Upper lobe of right lung (tissue), 1 donor: ENCODE results near the gene NCK2. TPM values are rescaled to one million over a fixed set of nuclear protein-coding genes. Genes with fewer than 3 reads are reported as not detected.

ENCODE experiments used
- ATAC-seq: fragments of 200-7000 bp; cut with Tn5 transposase; one replicate; pipeline ENCODE4 v1.9.1; 2020; ENCODE audit warnings: mild to moderate bottlenecking, moderate library complexity
- DNase-seq: peaks from one replicate; pipeline ENCODE4 v3.0.0-alpha.2; 2020
- H3K27ac ChIP-seq: fragments of 200-600 bp; one replicate; pipeline ENCODE4 v1.8.0; 2022
- H3K27me3 ChIP-seq: fragments of 200-600 bp; one replicate; pipeline ENCODE4 v1.8.0; 2022; ENCODE audit warnings: mild to moderate bottlenecking
- H3K36me3 ChIP-seq: fragments of 200-600 bp; one replicate; pipeline ENCODE4 v1.8.0; 2022
- H3K4me1 ChIP-seq: fragments of 200-600 bp; one replicate; pipeline ENCODE4 v1.8.0; 2022
- H3K4me3 ChIP-seq: fragments of 200-600 bp; one replicate; pipeline ENCODE4 v1.8.0; 2022; ENCODE audit warnings: mild to moderate bottlenecking
- H3K9me3 ChIP-seq: fragments of 200-600 bp; one replicate; pipeline ENCODE4 v1.8.0; 2022
- CTCF ChIP-seq: fragments of 200-600 bp; IDR thresholded peaks from one replicate; pipeline ENCODE4 v1.8.0; 2022; ENCODE audit warnings: antibody characterized with exemption
- intact Hi-C: fragments of 100-400 bp; cut with DNase I; formaldehyde crosslinking; loops from one replicate; pipeline ENCODE4 v1.11.0; 2022
- total RNA-seq: library from RNA; stranded (reverse); fragmentation: NEBNext Ultra II Directional; extraction: Animal tissue kit (Norgen Biotek cat#: 25700); gene quantifications from one replicate; pipeline ENCODE4 v1.2.1, GENCODE V29; 2021
- donor health status: DM: no; HTN: yes; CAD: no; lungs with severe emphysema.

NCK2 gene
- total RNA-seq, 1 donor from 2014 or later: 49.7 TPM

- intact Hi-C loops: no loop called here
- Histone ChIP-seq H3K4me3 (no peak overlapping the region), H3K27ac (no peak overlapping the region), H3K9me3 (no peaks in the 10 kb centered on the region), H3K4me1 (peaks cover 35% of the 10 kb centered on the region), H3K36me3 (no peaks in the 10 kb centered on the region), H3K27me3 (no peaks in the 10 kb centered on the region)
- TF ChIP-seq CTCF: no peak
- ATAC-seq: no peak
- no peak for DNase-seq
Observed at GRCh38 chr2:105803773-105804172, 59.1 kb downstream of the NCK2 start.

- no peak for ATAC-seq
- intact Hi-C loops: no loop called here
Observed at GRCh38 chr2:105804266-105804665, 59.6 kb downstream of the NCK2 start.

GRCh38 chr2:105806996-105807395, 62.3 kb downstream of the NCK2 start:
- Histone ChIP-seq H3K36me3 (no peaks in the 10 kb centered on the region), H3K4me1 (peaks cover 22% of the 10 kb centered on the region), H3K4me3 (no peak overlapping the region), H3K27me3 (no peaks in the 10 kb centered on the region), H3K27ac (no peak overlapping the region), H3K9me3 (no peaks in the 10 kb centered on the region)
- ATAC-seq: no peak
- intact Hi-C loops: no loop called here
- no peak for DNase-seq
- TF ChIP-seq CTCF: no peak

More at GRCh38 chr2:105804266-105804665, 59.6 kb downstream of the NCK2 start:
- Histone ChIP-seq H3K36me3 (no peaks in the 10 kb centered on the region), H3K27ac (no peak overlapping the region), H3K27me3 (no peaks in the 10 kb centered on the region), H3K4me3 (no peak overlapping the region), H3K9me3 (no peaks in the 10 kb centered on the region), H3K4me1 (peaks cover 30% of the 10 kb centered on the region)
- DNase-seq: no peak
- TF ChIP-seq CTCF: no peak

DNA sequence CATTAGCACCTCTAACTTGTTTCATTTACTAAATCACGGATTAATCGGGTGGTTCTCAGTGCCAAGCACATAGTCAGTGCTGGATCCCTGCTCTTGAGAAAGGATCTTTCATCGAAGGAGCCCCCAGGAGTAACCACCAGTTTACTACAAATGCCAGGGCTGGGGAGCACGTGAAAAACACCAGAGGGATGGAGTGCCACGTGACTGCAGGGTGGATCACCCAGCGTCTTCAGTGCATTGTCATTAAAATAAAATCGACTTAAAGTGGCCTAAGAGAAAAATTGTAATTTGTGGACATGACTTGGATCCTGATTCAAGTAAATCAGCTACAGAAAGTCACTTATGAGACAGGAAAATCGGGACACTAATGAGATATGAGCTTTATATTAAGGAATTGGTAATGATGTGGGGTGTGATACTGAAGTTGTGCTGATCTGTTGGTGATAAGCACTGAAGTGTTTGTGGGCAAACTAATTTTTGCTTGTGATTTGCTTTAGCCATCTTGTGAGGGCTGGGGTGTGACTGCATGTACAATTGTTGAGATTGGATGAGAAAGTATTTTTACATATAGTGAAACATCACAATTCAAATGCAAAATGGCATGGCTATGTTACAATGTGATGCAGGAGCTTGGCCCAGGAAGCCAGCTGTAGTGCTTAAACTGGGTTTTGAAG, 63.8 kb downstream of the NCK2 start:
- ATAC-seq (no peak), DNase-seq (no peak)
- no peak for TF ChIP-seq CTCF
- Histone ChIP-seq H3K27me3 (no peaks in the 10 kb centered on the region), H3K4me3 (no peak overlapping the region), H3K9me3 (no peaks in the 10 kb centered on the region), H3K36me3 (no peaks in the 10 kb centered on the region), H3K27ac (no peak overlapping the region), H3K4me1 (peaks cover 27% of the 10 kb centered on the region)
- intact Hi-C loops: no loop called here

GRCh38 chr2:105809097-105809473, 64.4 kb downstream of the NCK2 start:
- Histone ChIP-seq H3K27me3 (no peaks in the 10 kb centered on the region), H3K9me3 (no peaks in the 10 kb centered on the region), H3K4me3 (no peak overlapping the region), H3K4me1 (peaks cover 24% of the 10 kb centered on the region), H3K27ac (no peak overlapping the region), H3K36me3 (no peaks in the 10 kb centered on the region)
- ATAC-seq: no peak
- intact Hi-C loops: no loop called here
- no peak for DNase-seq
- no peak for TF ChIP-seq CTCF

DNA sequence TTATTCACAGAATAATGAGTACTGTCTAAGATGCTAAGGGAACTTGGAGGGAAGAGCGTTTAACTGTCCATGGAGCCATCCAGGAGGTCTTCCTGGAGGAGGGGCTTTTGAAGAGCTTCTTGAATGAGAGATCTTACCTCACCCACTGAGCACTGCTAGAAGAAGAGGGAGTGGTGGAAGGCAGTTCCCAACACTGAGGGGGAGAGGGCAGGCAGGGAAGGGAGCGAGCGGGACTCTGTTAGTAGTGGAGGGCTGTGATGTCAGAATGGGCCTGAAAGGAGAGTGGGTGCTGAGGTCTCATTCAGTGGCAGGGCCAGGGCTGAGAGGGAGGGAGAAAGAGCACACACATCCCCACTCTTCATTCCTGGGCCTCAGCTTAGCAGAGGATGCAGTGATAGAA, 65.0 kb downstream of the NCK2 start:
- DNase-seq: no peak
- peak; percentile 29 for ATAC-seq
- no peak for TF ChIP-seq CTCF
- no peaks in the 10 kb centered on the region for H3K9me3 ChIP-seq
- H3K4me3 ChIP-seq: no peak overlapping the region
- H3K4me1 ChIP-seq: peaks cover 21% of the 10 kb centered on the region
- H3K27me3 ChIP-seq: no peaks in the 10 kb centered on the region
- intact Hi-C loops: no loop called here
- H3K27ac ChIP-seq: no peak overlapping the region
- H3K36me3 ChIP-seq: no peaks in the 10 kb centered on the region
